H1 (cell line): Measurements from ENCODE around the gene CADM1.

ENCODE experiments used
- CHD1 ChIP-seq: IDR thresholded peaks from 2 replicates; pipeline ENCODE4 v1.6.1; 2012; ENCODE audit warnings: low read depth, low read length, improper control_type of control experiment
- CHD2 ChIP-seq: IDR thresholded peaks from 2 replicates; pipeline ENCODE4 v1.6.1; 2012; ENCODE audit warnings: low read length, improper control_type of control experiment
- CTCF ChIP-seq, 3 experiments: IDR thresholded peaks; 1 replicate in 2 of 3; 2 replicates in 1 of 3; pipeline versions ENCODE4 v1.5.1 to v1.6.1; 2011; ENCODE audit warnings: low read length in 3 of 3, mild to moderate bottlenecking in 3 of 3, inconsistent platforms in 2 of 3, low read depth in 1 of 3, moderate library complexity in 1 of 3; ENCODE audit not compliant: insufficient read depth in 1 of 3; ENCODE audit errors: control extremely low read depth in 1 of 3
- GTF2F1 ChIP-seq: IDR thresholded peaks from 2 replicates; pipeline ENCODE4 v1.6.1; 2012; ENCODE audit warnings: low read depth, low read length, improper control_type of control experiment, borderline replicate concordance
- JUND ChIP-seq: IDR thresholded peaks from 2 replicates; pipeline ENCODE4 v1.6.1; 2011; ENCODE audit warnings: mild to moderate bottlenecking, improper control_type of control experiment, low read length
- POLR2AphosphoS5 ChIP-seq: IDR thresholded peaks from 2 replicates; pipeline ENCODE4 v1.6.1; 2011; ENCODE audit warnings: low read depth, low read length
- RXRA ChIP-seq: IDR thresholded peaks from 2 replicates; pipeline ENCODE4 v1.6.1; 2011; ENCODE audit warnings: low read depth, mild to moderate bottlenecking, low read length, moderate library complexity; ENCODE audit not compliant: insufficient read depth
- SAP30 ChIP-seq: fragments of 300-600 bp; sonication (generic); IDR thresholded peaks from 2 replicates; pipeline ENCODE4 v1.7.1; 2012; ENCODE audit warnings: low read length, moderate library complexity, mild to moderate bottlenecking, inconsistent platforms; ENCODE audit not compliant: insufficient read depth, insufficient replicate concordance
- SRF ChIP-seq: IDR thresholded peaks from 2 replicates; pipeline ENCODE4 v1.6.1; 2011; ENCODE audit warnings: mild to moderate bottlenecking, low read depth, low read length, moderate library complexity
- TF ChIP-seq, protein P1 (sequence below): IDR thresholded peaks from 2 replicates; pipeline ENCODE4 v1.6.1; 2011; ENCODE audit warnings: low read length, improper control_type of control experiment

- no peak for TF ChIP-seq SRF
- no peak for TF ChIP-seq POLR2AphosphoS5
- TF ChIP-seq GTF2F1, result no peak
- no peak for TF ChIP-seq JUND
- TF ChIP-seq CHD1, result no peak
- TF ChIP-seq SAP30, result no peak
- no peak for TF ChIP-seq CTCF (IDR thresholded peaks at IDR 0.05; ENCODE audit: control extremely low read depth in 1 of 3, insufficient read depth in 1 of 3, low read depth in 1 of 3, low read length in 3 of 3)
- TF ChIP-seq, protein P1, sequence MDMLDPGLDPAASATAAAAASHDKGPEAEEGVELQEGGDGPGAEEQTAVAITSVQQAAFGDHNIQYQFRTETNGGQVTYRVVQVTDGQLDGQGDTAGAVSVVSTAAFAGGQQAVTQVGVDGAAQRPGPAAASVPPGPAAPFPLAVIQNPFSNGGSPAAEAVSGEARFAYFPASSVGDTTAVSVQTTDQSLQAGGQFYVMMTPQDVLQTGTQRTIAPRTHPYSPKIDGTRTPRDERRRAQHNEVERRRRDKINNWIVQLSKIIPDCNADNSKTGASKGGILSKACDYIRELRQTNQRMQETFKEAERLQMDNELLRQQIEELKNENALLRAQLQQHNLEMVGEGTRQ, result no peak
- TF ChIP-seq RXRA, result no peak
- TF ChIP-seq CHD2, result no peak
Observed at GRCh38 chr11:115497303-115497702, 6.9 kb downstream of the CADM1 start.
